GM12891 (cell line): ENCODE results near the gene MORF4L1.

Experiments used
- POLR2A ChIP-seq: IDR thresholded peaks from 2 replicates; pipeline ENCODE4 v1.6.1; 2011; ENCODE audit warnings: low read depth, low read length, control low read depth
- POLR2AphosphoS5 ChIP-seq: IDR thresholded peaks from 2 replicates; pipeline ENCODE4 v1.6.1; 2011; ENCODE audit warnings: low read depth, low read length, control low read depth
- SPI1 ChIP-seq: IDR thresholded peaks from 2 replicates; pipeline ENCODE4 v1.6.1; 2011; ENCODE audit warnings: low read depth, low read length, control low read depth
- TAF1 ChIP-seq: IDR thresholded peaks from 2 replicates; pipeline ENCODE4 v1.6.1; 2011; ENCODE audit warnings: low read depth, low read length, control low read depth

DNA sequence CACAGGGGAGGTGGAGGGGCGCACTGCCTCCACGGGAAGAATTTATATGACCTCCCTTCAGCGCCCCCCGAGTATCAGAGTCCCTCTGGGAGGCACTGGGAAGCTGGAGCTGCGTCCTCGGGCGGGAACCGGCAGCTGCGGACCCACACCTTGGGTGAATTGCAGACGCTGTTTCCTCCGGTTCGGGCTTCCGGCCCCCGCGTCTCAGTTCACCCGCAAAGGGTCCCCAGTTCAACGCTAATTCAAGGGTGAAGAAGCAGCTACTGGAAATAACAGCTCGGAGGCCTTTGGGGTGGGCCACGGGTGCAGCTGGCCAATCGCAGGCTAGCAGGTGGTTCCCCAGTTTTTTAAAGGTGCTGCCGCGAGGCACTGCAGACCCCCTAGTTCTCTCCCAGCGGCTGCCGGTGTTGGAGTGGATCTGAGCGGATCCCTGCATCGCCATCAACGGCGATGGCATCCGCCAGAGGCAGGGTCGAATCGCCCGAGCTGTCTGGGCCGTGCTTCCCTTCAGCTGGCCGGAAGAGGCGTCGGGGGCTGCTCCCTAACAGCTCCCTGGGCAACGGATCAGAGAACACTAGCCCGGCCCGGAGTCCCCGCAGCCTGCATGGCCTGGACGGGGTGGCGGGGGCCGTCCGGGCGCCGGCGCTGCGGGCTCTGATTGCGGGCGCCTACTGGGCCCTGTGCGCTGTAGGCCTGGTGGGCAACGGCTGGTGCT, 42.0 kb upstream of the MORF4L1 start:
- no peak for TF ChIP-seq POLR2A
- no peak for TF ChIP-seq POLR2AphosphoS5
- TF ChIP-seq SPI1 = no peak
- TF ChIP-seq TAF1 = no peak
